Body of pancreas (tissue), 4 donors: ENCODE measurements around the gene KRTAP10-4.

Experiments used
- CTCF ChIP-seq, 7 experiments: fragments of 450-650 bp in 4 of 7; fragments of 200-600 bp in 3 of 7; sonication (generic) in 3 of 7; IDR thresholded peaks; one replicate each; pipeline ENCODE4 v1.5.1; 2016 to 2019; ENCODE audit warnings: antibody characterized with exemption in 7 of 7
- POLR2A ChIP-seq, 3 donors: fragments of 450-650 bp; IDR thresholded peaks; one replicate each; pipeline ENCODE4 v1.6.1; 2016; ENCODE audit warnings: antibody characterized with exemption in 3 of 3, mild to moderate bottlenecking in 2 of 3

GRCh38 chr21:44579056-44579832, 5.7 kb downstream of the KRTAP10-4 start:
- TF ChIP-seq CTCF (IDR thresholded peaks at IDR 0.05) (no peak), POLR2A (IDR thresholded peaks at IDR 0.05) (no peak)
